Measurements from ENCODE around the gene TAAR8.
"Not testable (repeated sequence)": the region's sequence is repeated elsewhere in the genome, so short reads cannot be mapped to it uniquely, and the experiment has no call there.

The TAAR8 gene

GRCh38 chr6:132552372-132552771 lies at the start of gene TAAR8:
TAAR8 (plus strand) TSS chr6:132552672; CDS start chr6:132552693, 21 bp downstream.
- DNase-seq, result no peak

- DNase-seq, result no peak
These were observed 47.7 kb upstream of the TAAR8 start for GRCh38 chr6:132504757-132505156.

- no peak for DNase-seq
These were observed 47.3 kb upstream of the TAAR8 start for GRCh38 chr6:132505158-132505557.

GRCh38 chr6:132506461-132506860 lies 46.0 kb upstream of the TAAR8 start:
- DNase-seq, result no peak

GRCh38 chr6:132506869-132507808 lies 45.3 kb upstream of the TAAR8 start:
- no peak for DNase-seq

- DNase-seq, result no peak
These were observed 41.2 kb upstream of the TAAR8 start for GRCh38 chr6:132511210-132511830.

GRCh38 chr6:132511831-132512220 lies 40.6 kb upstream of the TAAR8 start:
- DNase-seq, result no peak

GRCh38 chr6:132512342-132512637 lies 40.2 kb upstream of the TAAR8 start:
- DNase-seq, result no peak

- peak; percentile 76 for DNase-seq
These were observed 39.5 kb upstream of the TAAR8 start, which contains the start of gene STX7 for GRCh38 chr6:132512638-132513632. STX7 (minus strand) TSS chr6:132513116; CDS start chr6:132503530, 9,586 bp downstream.

GRCh38 chr6:132513831-132514545 lies 38.5 kb upstream of the TAAR8 start:
- no peak for DNase-seq

- no peak for DNase-seq
These were observed 37.1 kb upstream of the TAAR8 start for GRCh38 chr6:132515386-132515785.

- DNase-seq, result no peak
These were observed 31.5 kb upstream of the TAAR8 start for GRCh38 chr6:132520953-132521352.

- no peak for DNase-seq
These were observed 27.8 kb upstream of the TAAR8 start for GRCh38 chr6:132524646-132525045.

GRCh38 chr6:132525866-132526265 lies 26.6 kb upstream of the TAAR8 start:
- DNase-seq, result no peak

GRCh38 chr6:132526461-132526860 lies 26.0 kb upstream of the TAAR8 start:
- DNase-seq, result no peak

GRCh38 chr6:132527791-132528190 lies 24.7 kb upstream of the TAAR8 start:
- DNase-seq, result no peak

- peak; percentile 49 for DNase-seq
These were observed 22.0 kb upstream of the TAAR8 start for GRCh38 chr6:132530293-132530974.

- not testable (repeated sequence) for DNase-seq
These were observed 17.9 kb upstream of the TAAR8 start for GRCh38 chr6:132534546-132534945.

- no peak for DNase-seq
These were observed 15.3 kb upstream of the TAAR8 start for GRCh38 chr6:132537145-132537544.

GRCh38 chr6:132537977-132538376 lies 14.5 kb upstream of the TAAR8 start, which contains the start of gene TAAR9:
TAAR9 (plus strand) TSS chr6:132538277; CDS start chr6:132538290, 13 bp downstream.
- no peak for DNase-seq

- DNase-seq, result no peak
These were observed 7.6 kb upstream of the TAAR8 start for GRCh38 chr6:132544826-132545225.
